ENCODE results near the gene SCAMP5.

DNA sequence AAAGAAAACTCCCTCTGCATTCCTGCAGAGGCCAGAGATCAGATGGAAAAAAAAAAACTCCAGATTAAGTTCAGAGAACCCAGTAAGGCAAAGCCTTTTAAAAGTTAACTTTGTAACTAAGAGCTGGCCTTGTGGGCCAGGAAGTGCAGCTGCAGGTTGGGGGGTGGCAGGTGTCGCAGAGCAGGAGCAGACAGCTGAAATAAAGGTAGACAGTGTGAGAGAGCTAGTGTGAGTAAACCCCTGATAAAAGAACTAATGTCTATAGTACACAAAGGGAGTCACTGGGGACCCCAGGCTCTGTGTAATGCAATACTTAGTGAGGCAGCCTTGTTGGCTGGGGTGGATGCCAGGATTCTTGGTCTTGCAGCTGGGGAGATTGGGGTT is 70.1 kb downstream of the SCAMP5 start:
- TF ChIP-seq, protein P1, sequence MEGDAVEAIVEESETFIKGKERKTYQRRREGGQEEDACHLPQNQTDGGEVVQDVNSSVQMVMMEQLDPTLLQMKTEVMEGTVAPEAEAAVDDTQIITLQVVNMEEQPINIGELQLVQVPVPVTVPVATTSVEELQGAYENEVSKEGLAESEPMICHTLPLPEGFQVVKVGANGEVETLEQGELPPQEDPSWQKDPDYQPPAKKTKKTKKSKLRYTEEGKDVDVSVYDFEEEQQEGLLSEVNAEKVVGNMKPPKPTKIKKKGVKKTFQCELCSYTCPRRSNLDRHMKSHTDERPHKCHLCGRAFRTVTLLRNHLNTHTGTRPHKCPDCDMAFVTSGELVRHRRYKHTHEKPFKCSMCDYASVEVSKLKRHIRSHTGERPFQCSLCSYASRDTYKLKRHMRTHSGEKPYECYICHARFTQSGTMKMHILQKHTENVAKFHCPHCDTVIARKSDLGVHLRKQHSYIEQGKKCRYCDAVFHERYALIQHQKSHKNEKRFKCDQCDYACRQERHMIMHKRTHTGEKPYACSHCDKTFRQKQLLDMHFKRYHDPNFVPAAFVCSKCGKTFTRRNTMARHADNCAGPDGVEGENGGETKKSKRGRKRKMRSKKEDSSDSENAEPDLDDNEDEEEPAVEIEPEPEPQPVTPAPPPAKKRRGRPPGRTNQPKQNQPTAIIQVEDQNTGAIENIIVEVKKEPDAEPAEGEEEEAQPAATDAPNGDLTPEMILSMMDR (IDR thresholded peaks at IDR 0.05): no peak
- no peak for TF ChIP-seq POLR2A (IDR thresholded peaks at IDR 0.05)
